ENCODE measurements around the gene FASTKD1.

The FASTKD1 gene

DNA sequence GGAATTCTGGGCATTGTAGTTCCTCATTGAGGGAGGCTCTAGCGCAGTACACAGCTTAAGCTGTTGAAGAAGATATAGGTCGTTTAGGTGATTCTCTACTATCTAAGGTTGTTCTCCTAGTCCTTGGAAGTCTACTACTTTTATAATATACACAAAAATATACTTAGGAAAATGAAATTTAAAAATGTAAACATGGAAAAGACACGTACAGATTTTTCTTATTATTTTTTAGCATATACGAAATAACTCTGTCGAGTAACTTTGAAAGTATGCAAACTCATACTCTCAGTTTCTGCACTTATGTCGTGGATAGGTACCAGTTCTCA lies 272 bp upstream of the FASTKD1 start:
- no peak for TF ChIP-seq POLR2AphosphoS5 (IDR thresholded peaks at IDR 0.05; ENCODE audit: low read depth, low read length)
- no peak for TF ChIP-seq FOXP2 (optimal IDR thresholded peaks at IDR 0.05; ENCODE audit: borderline replicate concordance, extremely low read depth, extremely low read length, insufficient read depth)
- TF ChIP-seq, protein P1, sequence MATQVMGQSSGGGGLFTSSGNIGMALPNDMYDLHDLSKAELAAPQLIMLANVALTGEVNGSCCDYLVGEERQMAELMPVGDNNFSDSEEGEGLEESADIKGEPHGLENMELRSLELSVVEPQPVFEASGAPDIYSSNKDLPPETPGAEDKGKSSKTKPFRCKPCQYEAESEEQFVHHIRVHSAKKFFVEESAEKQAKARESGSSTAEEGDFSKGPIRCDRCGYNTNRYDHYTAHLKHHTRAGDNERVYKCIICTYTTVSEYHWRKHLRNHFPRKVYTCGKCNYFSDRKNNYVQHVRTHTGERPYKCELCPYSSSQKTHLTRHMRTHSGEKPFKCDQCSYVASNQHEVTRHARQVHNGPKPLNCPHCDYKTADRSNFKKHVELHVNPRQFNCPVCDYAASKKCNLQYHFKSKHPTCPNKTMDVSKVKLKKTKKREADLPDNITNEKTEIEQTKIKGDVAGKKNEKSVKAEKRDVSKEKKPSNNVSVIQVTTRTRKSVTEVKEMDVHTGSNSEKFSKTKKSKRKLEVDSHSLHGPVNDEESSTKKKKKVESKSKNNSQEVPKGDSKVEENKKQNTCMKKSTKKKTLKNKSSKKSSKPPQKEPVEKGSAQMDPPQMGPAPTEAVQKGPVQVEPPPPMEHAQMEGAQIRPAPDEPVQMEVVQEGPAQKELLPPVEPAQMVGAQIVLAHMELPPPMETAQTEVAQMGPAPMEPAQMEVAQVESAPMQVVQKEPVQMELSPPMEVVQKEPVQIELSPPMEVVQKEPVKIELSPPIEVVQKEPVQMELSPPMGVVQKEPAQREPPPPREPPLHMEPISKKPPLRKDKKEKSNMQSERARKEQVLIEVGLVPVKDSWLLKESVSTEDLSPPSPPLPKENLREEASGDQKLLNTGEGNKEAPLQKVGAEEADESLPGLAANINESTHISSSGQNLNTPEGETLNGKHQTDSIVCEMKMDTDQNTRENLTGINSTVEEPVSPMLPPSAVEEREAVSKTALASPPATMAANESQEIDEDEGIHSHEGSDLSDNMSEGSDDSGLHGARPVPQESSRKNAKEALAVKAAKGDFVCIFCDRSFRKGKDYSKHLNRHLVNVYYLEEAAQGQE (IDR thresholded peaks at IDR 0.05; ENCODE audit: insufficient read depth in 1 of 2, low read depth in 2 of 2, low read length in 2 of 2): no peak
- no peak for TF ChIP-seq TAF1 (IDR thresholded peaks at IDR 0.05; ENCODE audit: borderline replicate concordance, insufficient read depth, low read length)
- TF ChIP-seq SIN3A (IDR thresholded peaks at IDR 0.05; ENCODE audit: borderline replicate concordance, insufficient read depth, low read length): no peak

DNA sequence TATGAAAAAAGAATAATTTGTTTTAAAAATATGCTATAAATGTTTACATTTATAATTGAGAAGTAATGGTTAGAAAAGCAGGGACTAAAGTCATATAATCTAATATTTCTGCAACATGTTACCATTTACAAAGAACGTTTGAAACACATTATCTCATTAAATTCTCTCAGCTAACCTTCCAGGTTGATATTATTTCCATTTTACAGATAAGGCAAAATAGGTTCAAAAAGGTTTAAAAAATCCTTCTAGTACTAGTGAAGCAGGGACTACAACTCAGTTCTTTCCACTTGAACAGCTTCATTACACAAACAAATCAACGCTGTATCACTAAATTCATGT lies 875 bp downstream of the FASTKD1 start:
- TF ChIP-seq SIN3A (IDR thresholded peaks at IDR 0.05; ENCODE audit: borderline replicate concordance, insufficient read depth, low read length) (no peak), FOXP2 (optimal IDR thresholded peaks at IDR 0.05; ENCODE audit: borderline replicate concordance, extremely low read depth, extremely low read length, insufficient read depth) (no peak)

DNA sequence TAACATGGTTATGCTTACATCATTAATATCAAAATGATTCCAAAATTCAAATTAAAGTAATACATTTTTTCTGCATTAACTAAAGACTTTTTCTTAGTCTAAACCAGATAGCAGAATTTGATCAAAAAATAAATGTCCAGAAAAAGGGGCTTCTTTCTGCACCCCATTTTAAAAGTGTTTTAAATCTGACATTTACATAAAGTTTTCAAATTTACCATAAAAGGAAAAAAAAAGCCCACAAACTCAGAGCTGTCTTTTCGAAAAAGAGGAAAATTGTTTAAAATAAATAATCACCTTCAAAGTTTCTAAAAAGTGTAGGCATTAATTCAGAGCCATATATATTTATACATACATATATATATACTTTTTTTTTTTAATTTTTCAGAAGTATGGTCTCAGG lies 1.5 kb downstream of the FASTKD1 start:
- TF ChIP-seq POLR2AphosphoS5 (IDR thresholded peaks at IDR 0.05; ENCODE audit: low read depth, low read length) (no peak), TAF1 (IDR thresholded peaks at IDR 0.05; ENCODE audit: borderline replicate concordance, insufficient read depth, low read length) (no peak)

DNA sequence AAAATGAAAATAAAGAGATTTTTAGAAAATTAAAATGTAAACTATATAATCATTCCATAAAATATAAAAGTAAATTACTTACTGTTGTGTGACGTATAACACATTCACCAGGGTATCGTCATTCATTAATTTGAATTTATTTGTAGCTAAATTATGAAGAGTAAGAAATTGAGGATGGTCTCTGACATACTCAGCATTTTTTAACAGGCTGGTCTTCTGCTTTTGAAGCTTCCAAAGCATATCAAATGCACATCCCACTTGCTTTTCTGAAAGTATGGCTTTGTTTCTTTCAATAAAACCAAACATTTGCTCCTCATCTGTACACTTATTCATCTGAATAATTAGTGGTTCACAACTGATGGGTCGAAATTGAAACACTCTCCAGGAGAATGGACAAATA lies 2.1 kb downstream of the FASTKD1 start:
- no peak for TF ChIP-seq POLR2AphosphoS5 (IDR thresholded peaks at IDR 0.05; ENCODE audit: low read depth, low read length)
- TF ChIP-seq, protein P1 (IDR thresholded peaks at IDR 0.05; ENCODE audit: insufficient read depth in 1 of 2, low read depth in 2 of 2, low read length in 2 of 2): no peak
- no peak for TF ChIP-seq SIN3A (IDR thresholded peaks at IDR 0.05; ENCODE audit: borderline replicate concordance, insufficient read depth, low read length)
- no peak for TF ChIP-seq TAF1 (IDR thresholded peaks at IDR 0.05; ENCODE audit: borderline replicate concordance, insufficient read depth, low read length)
- TF ChIP-seq FOXP2 (optimal IDR thresholded peaks at IDR 0.05; ENCODE audit: borderline replicate concordance, extremely low read depth, extremely low read length, insufficient read depth): no peak

DNA sequence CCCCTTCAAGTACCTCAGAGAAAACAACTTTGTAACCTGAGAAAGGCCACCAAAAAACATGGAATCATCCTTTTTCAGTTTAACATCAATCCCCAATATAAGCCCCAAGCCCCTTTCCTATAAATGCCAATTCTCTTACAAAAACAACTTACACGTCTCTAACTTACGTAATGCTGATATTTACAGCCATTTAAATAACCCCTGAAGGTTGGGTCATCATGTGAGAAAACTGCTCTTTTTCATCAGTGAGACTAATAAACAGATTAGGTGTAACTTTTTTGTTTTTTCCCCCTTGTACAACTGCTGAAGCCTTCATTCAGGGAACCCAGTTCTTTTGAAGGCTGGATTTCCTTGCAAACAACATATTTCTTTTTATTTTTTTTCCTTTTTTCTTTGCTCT lies 3.7 kb downstream of the FASTKD1 start:
- TF ChIP-seq TAF1 (IDR thresholded peaks at IDR 0.05; ENCODE audit: borderline replicate concordance, insufficient read depth, low read length) (no peak), SIN3A (IDR thresholded peaks at IDR 0.05; ENCODE audit: borderline replicate concordance, insufficient read depth, low read length) (no peak), POLR2AphosphoS5 (IDR thresholded peaks at IDR 0.05; ENCODE audit: low read depth, low read length) (no peak), FOXP2 (optimal IDR thresholded peaks at IDR 0.05; ENCODE audit: borderline replicate concordance, extremely low read depth, extremely low read length, insufficient read depth) (no peak)
- TF ChIP-seq, protein P1 (IDR thresholded peaks at IDR 0.05; ENCODE audit: insufficient read depth in 1 of 2, low read depth in 2 of 2, low read length in 2 of 2): no peak

DNA sequence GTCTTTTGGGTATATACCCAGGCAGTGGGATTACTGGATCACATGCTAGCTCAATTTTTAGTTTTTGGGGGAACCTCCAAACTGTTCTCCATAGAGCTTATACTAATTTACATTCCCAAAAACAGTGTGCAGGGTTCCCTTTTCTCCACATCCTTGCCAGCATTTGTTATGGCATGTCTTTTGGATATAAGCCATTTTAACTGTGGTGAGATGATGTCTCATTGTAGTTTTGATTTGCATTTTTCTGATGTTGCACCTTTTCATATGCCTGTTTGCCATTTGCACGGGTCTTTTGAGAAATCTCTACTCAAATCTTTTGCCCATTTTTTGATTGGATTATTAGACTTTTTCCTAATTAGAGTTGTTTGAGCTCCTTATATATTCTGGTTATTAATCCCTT lies 8.0 kb downstream of the FASTKD1 start:
- TF ChIP-seq FOXP2 (optimal IDR thresholded peaks at IDR 0.05; ENCODE audit: borderline replicate concordance, extremely low read depth, extremely low read length, insufficient read depth): no peak
- TF ChIP-seq POLR2AphosphoS5 (IDR thresholded peaks at IDR 0.05; ENCODE audit: low read depth, low read length): no peak
- no peak for TF ChIP-seq SIN3A (IDR thresholded peaks at IDR 0.05; ENCODE audit: borderline replicate concordance, insufficient read depth, low read length)
- TF ChIP-seq, protein P1 (IDR thresholded peaks at IDR 0.05; ENCODE audit: insufficient read depth in 1 of 2, low read depth in 2 of 2, low read length in 2 of 2): no peak
- no peak for TF ChIP-seq TAF1 (IDR thresholded peaks at IDR 0.05; ENCODE audit: borderline replicate concordance, insufficient read depth, low read length)

Data from PFSK-1 (cell line).